NCI-H2171 treated with DMSO at 0.1 percent for 48 hours (cell line): ENCODE measurements around the gene GTPBP2.
"Not testable (repeated sequence)": the region's sequence is repeated elsewhere in the genome, so short reads cannot be mapped to it uniquely, and the experiment has no call there.

Source experiments
- DNase-seq: peaks from one replicate; lab custom pipeline; 2025; lab: John Stamatoyannopoulos, UW

GTPBP2 gene

GRCh38 chr6:43657221-43657802 is 28.2 kb upstream of the GTPBP2 start:
- DNase-seq: no peak

GRCh38 chr6:43652822-43653221 is 23.8 kb upstream of the GTPBP2 start:
- not testable (repeated sequence) for DNase-seq

DNA sequence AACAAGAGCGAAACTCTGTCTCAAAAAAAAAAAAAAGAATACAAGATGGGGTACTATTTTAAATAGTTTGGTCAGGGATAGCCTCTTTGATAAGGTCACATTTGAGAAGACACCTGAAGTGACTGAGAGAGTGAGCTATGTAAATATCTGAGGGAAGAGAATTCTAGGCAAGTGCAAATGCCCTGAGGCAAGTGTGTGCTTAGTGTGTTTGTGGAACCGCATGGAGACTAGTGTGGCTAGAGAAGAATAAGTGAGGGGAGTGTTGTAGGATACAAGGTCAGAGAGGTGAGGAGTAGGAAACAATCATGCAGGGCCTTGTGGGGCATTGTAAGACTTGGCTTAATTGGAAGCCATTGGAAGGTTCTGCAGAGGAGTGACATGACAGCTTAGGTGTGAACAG is 19.2 kb upstream of the GTPBP2 start:
- no peak for DNase-seq

- no peak for DNase-seq
Observed at GRCh38 chr6:43647613-43648012, 18.5 kb upstream of the GTPBP2 start.

DNA sequence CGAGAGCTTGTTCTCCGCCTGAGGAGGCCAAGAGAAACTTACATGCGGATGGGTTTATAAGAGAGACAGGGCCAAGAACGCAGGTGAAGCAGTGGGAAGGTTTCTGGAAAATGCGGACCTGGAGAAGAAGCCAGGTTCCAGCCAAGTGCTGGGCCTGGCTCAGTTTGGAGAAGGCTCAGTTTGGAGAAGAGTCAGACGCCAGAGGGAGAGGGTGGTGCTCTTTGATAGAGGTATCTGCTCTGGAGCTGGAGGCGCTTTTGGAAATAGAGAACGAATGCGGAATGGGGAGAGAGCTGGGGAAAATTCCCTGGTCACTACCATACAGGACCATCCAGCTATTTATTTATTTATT is 16.5 kb upstream of the GTPBP2 start:
- no peak for DNase-seq

DNA sequence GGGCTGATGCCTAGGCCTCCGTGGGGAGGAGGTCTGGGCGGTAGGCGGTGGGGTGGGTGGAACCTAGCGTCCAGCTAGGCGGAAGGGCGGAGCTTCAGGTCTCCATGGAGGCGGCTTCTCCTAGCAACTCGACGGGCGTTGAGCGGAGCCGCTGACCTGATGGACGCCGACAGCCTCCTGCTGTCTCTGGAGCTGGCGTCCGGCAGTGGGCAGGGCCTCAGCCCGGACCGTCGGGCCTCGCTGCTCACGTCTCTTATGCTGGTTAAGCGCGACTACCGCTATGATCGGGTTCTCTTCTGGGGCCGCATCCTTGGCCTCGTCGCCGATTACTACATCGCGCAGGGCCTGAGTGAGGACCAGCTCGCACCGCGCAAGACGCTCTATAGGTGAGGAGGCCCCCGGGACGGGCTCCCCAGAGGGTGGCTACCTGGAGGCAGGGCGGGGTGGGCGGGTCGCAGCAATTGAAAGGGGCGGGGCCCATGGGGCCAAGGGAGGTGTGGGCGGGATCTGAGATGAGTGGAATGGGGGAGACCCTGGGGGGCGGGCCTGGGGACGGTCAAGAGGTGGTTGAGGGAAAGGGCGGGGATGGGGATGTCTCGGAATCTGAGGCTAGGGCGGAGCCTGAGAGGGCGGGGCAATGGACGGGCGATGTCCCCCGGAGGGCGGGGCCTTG is 16.0 kb upstream of the GTPBP2 start, which contains the start of gene RSPH9:
RSPH9 (plus strand) TSS at position 97 of the 673 bp plus-strand sequence; CDS start at position 160, 63 bp downstream.
- DNase-seq: no peak

- DNase-seq: no peak
Observed at GRCh38 chr6:43639984-43640800, 11.1 kb upstream of the GTPBP2 start.

DNA sequence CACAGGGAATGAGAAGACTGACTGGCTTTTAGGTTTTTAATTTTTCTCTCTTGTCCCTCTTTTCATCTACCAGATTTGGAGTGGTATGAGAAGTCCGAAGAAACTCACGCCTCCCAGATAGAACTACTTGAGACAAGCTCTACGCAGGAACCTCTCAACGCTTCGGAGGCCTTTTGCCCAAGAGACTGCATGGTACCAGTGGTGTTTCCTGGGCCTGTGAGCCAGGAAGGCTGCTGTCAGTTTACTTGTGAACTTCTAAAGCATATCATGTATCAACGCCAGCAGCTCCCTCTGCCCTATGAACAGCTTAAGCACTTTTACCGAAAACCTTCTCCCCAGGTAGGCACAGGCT is 7.2 kb upstream of the GTPBP2 start:
- no peak for DNase-seq

DNA sequence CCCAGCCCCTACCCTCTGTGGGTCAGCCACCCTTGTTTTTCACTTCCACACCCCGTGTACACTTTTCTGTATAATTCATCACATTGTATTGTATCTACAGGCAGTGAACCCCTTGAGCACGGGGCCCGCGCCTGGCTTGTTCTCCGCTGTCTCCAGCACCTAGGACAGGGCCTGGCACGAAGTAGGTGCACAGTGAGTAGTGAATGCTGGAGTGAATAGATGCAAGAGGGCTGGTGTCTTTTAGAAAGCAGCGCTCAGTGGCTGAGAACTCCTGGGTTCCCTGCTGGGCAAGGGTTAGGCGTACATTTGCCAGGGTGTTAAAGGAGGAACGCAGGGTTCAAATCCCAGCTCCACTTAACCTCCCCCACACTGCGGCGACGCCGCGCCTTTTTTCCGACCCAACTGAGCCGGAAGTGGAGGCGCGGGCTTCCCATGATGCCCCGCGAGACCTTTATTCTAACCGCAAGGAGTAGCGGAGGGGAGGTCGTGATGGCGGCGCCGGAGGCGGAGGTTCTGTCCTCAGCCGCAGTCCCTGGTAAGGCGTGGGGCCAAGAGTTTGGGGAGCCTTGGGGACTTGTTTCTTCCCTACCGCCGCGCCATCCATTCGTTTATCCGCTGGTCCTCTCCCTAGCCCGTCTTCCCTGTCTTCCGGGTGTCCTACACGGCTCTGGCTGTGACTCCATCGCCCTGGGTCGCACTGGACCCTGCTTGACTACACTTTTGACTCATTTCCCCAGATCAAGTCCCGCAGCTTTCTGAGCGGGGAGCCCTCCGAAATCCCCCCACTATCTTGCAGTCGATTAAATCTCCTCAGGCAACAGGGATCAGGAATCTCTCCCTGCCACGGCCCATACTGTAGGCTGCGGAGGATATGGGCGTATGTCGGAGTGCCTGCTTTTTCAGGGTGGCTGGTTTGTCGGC is 6.6 kb upstream of the GTPBP2 start, which contains the start of gene MAD2L1BP:
MAD2L1BP (plus strand) TSS at position 454 of the 921 bp plus-strand sequence; CDS start at position 490, 36 bp downstream.
- peak; percentile 87 for DNase-seq

DNA sequence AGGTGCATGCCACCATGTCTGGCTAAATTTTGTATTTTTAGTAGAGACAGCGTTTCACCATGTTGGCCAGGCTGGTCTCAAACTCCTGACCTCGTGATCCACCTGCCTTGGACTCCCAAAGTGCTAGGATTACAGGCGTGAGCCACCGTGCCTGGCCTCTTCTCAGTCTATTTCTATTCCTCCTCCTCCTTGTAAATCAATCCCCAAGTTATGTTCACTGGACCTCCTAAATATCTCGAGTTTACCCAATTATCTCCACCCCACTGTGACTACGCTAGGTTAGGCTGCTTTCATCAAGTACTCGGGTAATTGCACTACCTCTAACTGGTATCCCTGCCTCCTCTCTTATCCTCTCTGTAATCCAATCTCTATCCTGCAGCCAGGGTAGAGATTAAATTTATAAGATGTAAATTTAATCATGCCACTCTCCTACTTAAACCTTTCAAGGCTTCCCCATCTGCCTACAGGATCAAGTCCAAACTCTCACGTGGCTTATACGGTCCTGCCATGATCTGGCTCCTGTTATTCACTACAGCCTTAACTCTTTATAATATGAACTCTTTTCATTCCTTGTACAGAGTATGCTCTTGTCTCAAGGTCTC is 5.7 kb upstream of the GTPBP2 start:
- DNase-seq: peak; percentile 44

GRCh38 chr6:43633002-43633401 is 3.9 kb upstream of the GTPBP2 start:
- DNase-seq: not testable (repeated sequence)

DNA sequence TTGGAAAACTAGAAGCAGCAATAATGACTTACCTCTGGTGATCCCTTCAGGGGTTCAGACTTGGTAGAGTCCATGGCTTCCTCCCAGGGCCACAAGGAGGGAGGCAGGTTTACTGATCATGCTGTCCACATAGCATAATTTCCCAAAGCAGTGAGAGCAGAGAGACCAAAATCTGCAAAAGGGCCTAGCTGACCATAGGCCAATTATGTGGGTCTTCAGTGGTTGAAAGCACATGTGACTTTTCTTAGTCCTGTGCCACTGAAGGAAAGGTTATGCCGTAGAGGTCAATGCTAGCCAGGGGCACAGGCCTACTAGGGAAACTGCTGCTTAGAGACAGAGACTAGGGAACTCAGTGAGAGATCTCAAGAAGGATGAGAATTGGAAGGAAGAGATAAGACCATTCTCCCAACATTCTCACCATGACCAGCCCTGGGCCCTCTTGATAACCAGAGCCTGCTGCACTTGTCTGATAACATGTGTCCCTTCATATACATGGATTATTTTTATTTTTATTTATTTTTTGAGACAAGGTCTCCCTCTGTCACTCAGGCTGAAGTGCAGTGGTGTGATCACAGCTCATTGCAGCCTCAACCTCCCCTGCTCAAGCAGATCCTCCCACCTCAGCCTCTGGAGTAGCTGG is 2.0 kb upstream of the GTPBP2 start:
- DNase-seq: no peak

GRCh38 chr6:43629505-43630300 is 639 bp upstream of the GTPBP2 start:
- DNase-seq: peak; percentile 96

GRCh38 chr6:43628393-43629103 is 516 bp downstream of the GTPBP2 start:
- DNase-seq: peak; percentile 72

DNA sequence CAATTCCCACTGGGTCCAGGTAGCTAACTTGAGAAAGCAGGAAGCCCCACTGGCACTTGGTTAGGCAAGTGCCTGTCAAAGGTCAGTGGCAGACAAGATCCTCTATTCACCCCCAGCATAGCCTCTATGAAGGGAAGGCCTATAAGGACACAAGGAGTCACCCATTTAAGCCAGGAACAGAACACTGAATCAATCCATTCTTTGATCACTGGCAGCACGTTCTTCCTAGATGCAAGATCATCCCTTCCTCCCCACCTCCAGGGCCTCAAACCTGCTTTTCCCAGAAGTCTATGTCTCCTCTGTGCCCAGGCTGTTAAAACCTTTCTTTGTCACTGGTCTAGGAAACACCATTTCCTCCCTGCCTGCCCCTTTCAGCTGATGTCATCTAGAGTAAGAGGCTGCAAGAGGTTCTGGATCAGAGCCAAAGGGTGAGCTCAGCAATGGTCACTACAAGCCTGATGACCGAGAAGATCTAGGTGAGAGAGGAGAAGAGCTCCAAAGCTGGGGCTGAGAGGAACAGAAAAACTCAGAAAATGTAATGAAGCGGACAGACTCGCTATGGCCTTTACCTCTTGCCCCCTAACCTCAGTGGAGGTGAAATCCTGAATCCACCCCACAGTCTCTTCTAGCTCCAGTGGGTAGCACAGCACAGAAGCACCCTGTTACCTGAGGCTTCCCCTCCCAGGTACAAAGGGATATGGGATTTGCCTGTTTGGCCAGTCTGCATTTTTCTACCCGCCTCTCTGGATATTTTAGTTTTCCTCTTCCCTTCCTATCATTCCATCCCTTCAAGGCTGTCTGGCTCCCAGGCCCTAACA is 1.8 kb downstream of the GTPBP2 start:
- no peak for DNase-seq

- no peak for DNase-seq
Observed at GRCh38 chr6:43625393-43625992, 3.6 kb downstream of the GTPBP2 start.

GRCh38 chr6:43624786-43625288 is 4.2 kb downstream of the GTPBP2 start:
- no peak for DNase-seq
